Cardiac septum (tissue), 1 donor: ENCODE measurements around the gene IL36A. TPM values are rescaled to one million over a fixed set of nuclear protein-coding genes. Genes with fewer than 3 reads are reported as not detected.

ENCODE experiments used
- DNase-seq: peaks from one replicate; pipeline ENCODE4 v3.0.0-alpha.2; 2020; ENCODE audit warnings: low spot score
- intact Hi-C: fragments of 100-400 bp; cut with DNase I; formaldehyde crosslinking; loops from one replicate; pipeline ENCODE4 v1.14.0; 2022
- long read RNA-seq: library from polyadenylated mRNA; unstranded; transcript quantifications from one replicate; pipeline ENCODE4 v2.0.0, GENCODE V29; 2021
- total RNA-seq: library from RNA; stranded (reverse); fragmentation: NEBNext Ultra II Directional; extraction: Animal tissue kit (Norgen Biotek cat#: 25700); gene quantifications from one replicate; pipeline ENCODE4 v1.2.1, GENCODE V29; 2021
- donor health status: DM: no; HTN: no; CAD: no.

IL36A gene, protein sequence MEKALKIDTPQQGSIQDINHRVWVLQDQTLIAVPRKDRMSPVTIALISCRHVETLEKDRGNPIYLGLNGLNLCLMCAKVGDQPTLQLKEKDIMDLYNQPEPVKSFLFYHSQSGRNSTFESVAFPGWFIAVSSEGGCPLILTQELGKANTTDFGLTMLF
- not detected for total RNA-seq
- long read RNA-seq, result 0 reads

GRCh38 chr2:113005030-113005509 is at the start of gene IL36A:
Gene IL36A (plus strand): TSS chr2:113005459. CDS start chr2:113005872, 413 bp downstream.
- intact Hi-C loops, result no loop called here
- no peak for DNase-seq

GRCh38 chr2:112957511-112957910 is 47.7 kb upstream of the IL36A start:
- intact Hi-C loops, result no loop called here
- no peak for DNase-seq

DNA sequence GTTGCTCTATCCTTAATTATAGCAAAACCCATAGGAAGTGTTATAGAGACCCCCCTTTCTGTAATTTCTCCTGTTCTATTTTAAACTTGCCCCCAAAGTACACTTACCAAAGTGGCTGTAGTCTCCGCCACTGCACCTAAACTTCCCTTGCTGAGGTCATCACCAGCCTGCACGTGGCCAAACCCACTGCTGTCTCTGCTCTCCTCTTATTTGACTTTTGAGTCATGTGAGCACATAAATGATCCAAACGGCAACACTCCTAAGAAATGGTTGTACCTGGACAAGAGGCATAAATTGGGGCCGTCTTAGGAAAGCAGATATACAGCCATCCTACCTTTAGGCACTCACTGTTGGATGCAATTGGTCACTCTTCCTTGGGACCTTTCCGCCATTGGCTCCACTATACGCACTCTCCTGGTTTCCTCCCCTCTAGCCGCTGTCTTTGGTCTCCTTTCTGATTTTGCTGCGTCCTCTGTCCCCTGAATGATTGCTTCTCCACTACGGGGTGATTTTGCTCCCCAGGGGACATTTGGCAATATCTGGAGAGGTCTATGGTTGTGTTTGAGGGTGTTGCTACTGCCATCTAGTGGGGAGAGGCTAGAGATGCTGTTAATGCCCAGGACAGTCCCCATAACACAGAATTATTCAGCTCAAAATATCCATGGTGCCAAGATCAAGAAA is 46.7 kb upstream of the IL36A start:
- intact Hi-C loops, result no loop called here
- no peak for DNase-seq

- DNase-seq, result no peak
- intact Hi-C loops, result no loop called here
Observed at GRCh38 chr2:112959109-112959812, 46.0 kb upstream of the IL36A start.

- intact Hi-C loops, result no loop called here
Observed at GRCh38 chr2:112960230-112960825, 44.9 kb upstream of the IL36A start.

GRCh38 chr2:112962308-112963175 is 42.7 kb upstream of the IL36A start:
- DNase-seq, result no peak
- intact Hi-C loops, result no loop called here

More at GRCh38 chr2:112960230-112960825, 44.9 kb upstream of the IL36A start:
- no peak for DNase-seq

GRCh38 chr2:112967023-112967422 is 38.2 kb upstream of the IL36A start:
- intact Hi-C loops, result no loop called here
- no peak for DNase-seq

GRCh38 chr2:112972423-112973086 is 32.7 kb upstream of the IL36A start:
- DNase-seq, result no peak
- intact Hi-C loops, result no loop called here

- DNase-seq, result no peak
- intact Hi-C loops, result no loop called here
Observed at GRCh38 chr2:112973156-112973555, 32.1 kb upstream of the IL36A start.

DNA sequence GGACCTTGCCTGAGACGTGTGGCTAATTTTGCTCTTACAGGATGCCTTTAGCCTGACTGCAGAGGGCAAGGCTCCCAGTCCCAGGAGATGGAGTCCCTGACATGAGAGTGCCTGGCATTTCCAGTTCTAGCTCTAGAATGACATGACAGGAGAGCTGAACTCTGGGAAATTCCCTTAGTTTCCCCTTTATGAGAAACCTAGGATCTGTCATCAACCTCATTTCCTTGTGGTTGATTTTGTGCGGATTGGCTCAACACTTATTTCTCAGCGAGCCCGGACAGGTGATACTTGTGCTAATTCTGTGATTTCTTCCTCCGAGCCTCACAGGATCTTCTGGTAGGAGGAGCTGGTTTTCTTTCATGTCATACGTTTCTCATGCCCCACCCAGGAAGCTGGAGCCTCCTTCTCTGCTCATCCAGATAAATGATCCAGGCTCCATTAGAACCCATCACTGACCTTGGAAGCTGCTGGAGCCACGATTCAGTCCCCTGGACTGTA is 27.7 kb upstream of the IL36A start, which contains the start of gene IL36G:
Gene IL36G, plus strand, starts transcription at position 448 of the 498 bp plus-strand sequence. CDS start 633 bp downstream, outside the sequence.
- DNase-seq, result no peak
- intact Hi-C loops, result no loop called here

DNA sequence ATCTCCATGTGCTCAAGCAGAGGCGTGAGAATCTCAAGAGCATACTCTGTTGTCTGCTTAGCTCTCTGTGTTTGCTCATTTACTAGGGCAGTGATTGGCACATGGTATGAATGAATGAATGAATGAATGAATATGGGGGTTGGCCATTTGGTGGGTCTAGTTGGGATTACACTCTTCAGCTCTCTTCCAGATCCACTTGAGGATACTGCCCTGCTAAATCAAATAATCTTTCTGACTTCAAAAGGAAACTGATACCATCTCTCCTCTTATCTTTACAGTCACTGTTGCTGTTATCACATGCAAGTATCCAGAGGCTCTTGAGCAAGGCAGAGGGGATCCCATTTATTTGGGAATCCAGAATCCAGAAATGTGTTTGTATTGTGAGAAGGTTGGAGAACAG is 25.5 kb upstream of the IL36A start:
- intact Hi-C loops, result no loop called here
- DNase-seq, result no peak

DNA sequence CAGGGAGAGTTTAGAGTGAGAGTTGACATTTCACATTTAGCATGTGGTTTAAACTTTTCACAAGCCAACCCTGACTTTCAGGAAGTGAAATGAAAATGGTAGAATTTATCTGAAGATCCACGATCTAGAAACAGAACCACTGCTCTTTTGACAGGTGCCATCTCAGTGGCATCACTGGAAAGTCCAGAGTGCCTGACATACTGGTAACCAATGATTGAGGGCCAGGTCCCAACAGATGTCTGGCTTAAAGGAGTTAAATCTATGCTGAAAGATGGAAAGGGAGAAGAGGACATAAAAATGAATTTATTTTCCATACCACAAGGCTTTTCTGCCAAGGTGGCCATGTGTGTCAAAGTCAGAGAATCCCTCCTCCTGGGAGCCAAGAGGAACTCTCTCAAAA is 24.7 kb upstream of the IL36A start:
- intact Hi-C loops, result no loop called here
- DNase-seq, result no peak

GRCh38 chr2:112985090-112985489 is 20.2 kb upstream of the IL36A start:
- intact Hi-C loops, result no loop called here
- no peak for DNase-seq

GRCh38 chr2:112989611-112990010 is 15.6 kb upstream of the IL36A start:
- intact Hi-C loops, result no loop called here
- DNase-seq, result no peak

DNA sequence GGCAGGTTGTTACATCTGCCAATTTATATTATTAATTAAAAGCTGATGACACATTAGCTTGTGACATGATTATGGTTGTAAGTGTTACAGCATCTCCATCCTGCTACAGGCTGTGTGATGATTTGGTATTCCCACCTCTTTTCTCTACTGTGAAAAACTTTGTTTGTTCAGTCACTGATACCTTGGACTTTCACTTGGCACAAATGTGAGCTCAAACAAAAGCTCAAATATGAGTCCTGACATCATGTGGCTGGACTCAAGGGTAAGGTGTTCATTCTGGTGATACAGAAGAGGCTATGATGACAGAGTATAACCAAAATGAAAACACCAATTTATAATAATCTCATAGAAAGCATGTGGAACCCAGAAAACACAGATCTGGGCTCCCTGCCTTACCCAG is 11.4 kb upstream of the IL36A start:
- intact Hi-C loops, result no loop called here
- no peak for DNase-seq

DNA sequence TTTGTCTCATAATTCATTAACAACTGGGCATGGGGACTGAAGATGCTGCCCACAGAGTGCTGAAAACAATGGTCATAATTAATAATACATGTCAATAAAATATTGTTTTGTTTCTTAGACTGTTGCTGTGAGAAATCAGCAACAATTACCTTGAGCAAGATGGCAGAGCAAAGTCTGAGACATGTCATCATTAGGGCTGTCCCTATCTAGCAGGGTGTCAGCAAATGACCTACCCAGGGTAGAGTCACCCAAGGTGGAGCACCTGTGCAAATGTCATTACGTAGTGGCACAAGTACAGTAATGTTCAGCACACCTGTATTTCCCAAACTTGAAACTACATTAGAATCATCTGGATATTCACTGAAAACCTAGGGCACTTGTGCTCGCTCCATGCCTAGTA is 10.6 kb upstream of the IL36A start:
- intact Hi-C loops, result no loop called here
- DNase-seq, result no peak

- intact Hi-C loops, result no loop called here
- no peak for DNase-seq
Observed at GRCh38 chr2:112995346-112995920, 9.8 kb upstream of the IL36A start.

- no peak for DNase-seq
- intact Hi-C loops, result no loop called here
Observed at GRCh38 chr2:112996635-112997034, 8.6 kb upstream of the IL36A start.
